ENCODE data around the gene MARCHF10. TPM values are rescaled to one million over a fixed set of nuclear protein-coding genes. Genes with fewer than 3 reads are reported as not detected.

The MARCHF10 gene
- total RNA-seq, 1 donor from 2014 or later = not detected

- no peak overlapping the region for H3K27ac ChIP-seq (replicated peaks)
- no peak for DNase-seq
- peaks cover 8% of the 10 kb centered on the region for H3K4me1 ChIP-seq
- H3K4me3 ChIP-seq = no peak overlapping the region
- H3K9me3 ChIP-seq (replicated peaks) = no peaks in the 10 kb centered on the region
- peaks cover 22% of the 10 kb centered on the region for H3K27me3 ChIP-seq (ENCODE audit: low read depth)
- H3K36me3 ChIP-seq = no peaks in the 10 kb centered on the region
- intact Hi-C loops (cut with micrococcal nuclease) = no loop called here
- peak; percentile 50 for TF ChIP-seq CTCF (IDR thresholded peaks at IDR 0.05; ENCODE audit: borderline replicate concordance)
These were observed 87.8 kb downstream of the MARCHF10 start for GRCh38 chr17:62720126-62720850.

- intact Hi-C loops (cut with micrococcal nuclease) = no loop called here
- no peak for DNase-seq
- no peak overlapping the region for H3K27ac ChIP-seq (replicated peaks)
These were observed 88.5 kb downstream of the MARCHF10 start for GRCh38 chr17:62719586-62719985.

GRCh38 chr17:62718429-62718828 lies 89.7 kb downstream of the MARCHF10 start:
- H3K27ac ChIP-seq (replicated peaks) = no peak overlapping the region
- intact Hi-C loops (cut with micrococcal nuclease) = no loop called here
- H3K9me3 ChIP-seq (replicated peaks) = no peaks in the 10 kb centered on the region
- no peak for TF ChIP-seq CTCF (IDR thresholded peaks at IDR 0.05; ENCODE audit: borderline replicate concordance)
- H3K4me3 ChIP-seq = no peak overlapping the region
- H3K36me3 ChIP-seq = no peaks in the 10 kb centered on the region
- no peak for DNase-seq
- no peaks in the 10 kb centered on the region for H3K4me1 ChIP-seq
- H3K27me3 ChIP-seq (ENCODE audit: low read depth) = peaks cover 15% of the 10 kb centered on the region

More at GRCh38 chr17:62719586-62719985, 88.5 kb downstream of the MARCHF10 start:
- TF ChIP-seq CTCF (IDR thresholded peaks at IDR 0.05; ENCODE audit: borderline replicate concordance) = no peak
- Histone ChIP-seq H3K4me3 (no peak overlapping the region), H3K4me1 (peaks cover 1% of the 10 kb centered on the region), H3K27me3 (ENCODE audit: low read depth) (peaks cover 15% of the 10 kb centered on the region), H3K36me3 (no peaks in the 10 kb centered on the region), H3K9me3 (replicated peaks) (no peaks in the 10 kb centered on the region)

- no peak for DNase-seq
- H3K27me3 ChIP-seq (ENCODE audit: low read depth) = peaks cover 12% of the 10 kb centered on the region
- no peak overlapping the region for H3K27ac ChIP-seq (replicated peaks)
- TF ChIP-seq CTCF (IDR thresholded peaks at IDR 0.05; ENCODE audit: borderline replicate concordance) = no peak
- no peaks in the 10 kb centered on the region for H3K4me1 ChIP-seq
- no peaks in the 10 kb centered on the region for H3K36me3 ChIP-seq
- intact Hi-C loops (cut with micrococcal nuclease) = no loop called here
- no peaks in the 10 kb centered on the region for H3K9me3 ChIP-seq (replicated peaks)
- H3K4me3 ChIP-seq = no peak overlapping the region
These were observed 90.2 kb downstream of the MARCHF10 start for GRCh38 chr17:62717889-62718288.

- Histone ChIP-seq H3K4me1 (no peaks in the 10 kb centered on the region), H3K4me3 (no peak overlapping the region), H3K27me3 (ENCODE audit: low read depth) (peaks cover 10% of the 10 kb centered on the region), H3K9me3 (replicated peaks) (no peaks in the 10 kb centered on the region), H3K36me3 (no peaks in the 10 kb centered on the region), H3K27ac (replicated peaks) (no peak overlapping the region)
- intact Hi-C loops (cut with micrococcal nuclease) = no loop called here
- TF ChIP-seq CTCF (IDR thresholded peaks at IDR 0.05; ENCODE audit: borderline replicate concordance) = no peak
- DNase-seq = no peak
These were observed 90.6 kb downstream of the MARCHF10 start for GRCh38 chr17:62717589-62717855.

Data from left ventricle myocardium inferior (tissue), 1 donor.